Ovary (tissue), 9 donors: ENCODE measurements around the gene SAXO1. TPM values are rescaled to one million over a fixed set of nuclear protein-coding genes. Genes with fewer than 3 reads are reported as not detected.
"Not testable (repeated sequence)": the region's sequence is repeated elsewhere in the genome, so short reads cannot be mapped to it uniquely, and the experiment has no call there.

ENCODE experiments used
- DNase-seq, 5 donors: peaks; one replicate each; pipeline ENCODE4 v3.0.0-alpha.2; 2019 to 2020
- H3K27ac ChIP-seq, 2 donors: fragments of 200-600 bp; one replicate each; pipeline versions ENCODE4 v1.5.1 to v1.8.0; 2019 to 2022
- H3K27me3 ChIP-seq: fragments of 200-600 bp; one replicate; pipeline ENCODE4 v1.8.0; 2022
- H3K36me3 ChIP-seq: fragments of 200-600 bp; sonication (generic); one replicate; pipeline ENCODE4 v1.5.1; 2019
- H3K4me1 ChIP-seq: one replicate; pipeline ENCODE4 v1.8.1; 2013; ENCODE audit warnings: mild to moderate bottlenecking, moderate library complexity; ENCODE audit not compliant: insufficient read depth
- H3K4me3 ChIP-seq: fragments of 200-600 bp; sonication (generic); one replicate; pipeline ENCODE4 v1.5.1; 2017
- H3K9me3 ChIP-seq, 2 donors: fragments of 200-600 bp in 1 of 2; sonication (generic) in 1 of 2; one replicate each; pipeline versions ENCODE4 v1.5.1 to v1.8.1; 2013 to 2019; ENCODE audit warnings: mild to moderate bottlenecking in 1 of 2, moderate library complexity in 1 of 2
- EP300 ChIP-seq: sonication (generic); formaldehyde crosslinking; IDR thresholded peaks from one replicate; pipeline ENCODE4 v1.6.1; 2017; ENCODE audit warnings: antibody characterized with exemption
- POLR2A ChIP-seq: fragments of 450-650 bp; IDR thresholded peaks from one replicate; pipeline ENCODE4 v1.6.1; 2017; ENCODE audit warnings: antibody characterized with exemption, mild to moderate bottlenecking, moderate library complexity
- WGBS, 3 donors: extraction: QIAGEN DNeasy Blood & Tissue Kit in 1 of 3; methylation state at CpG; one replicate each; pipeline versions ENCODE4 v1.1.5 to v1.1.7; 2013 to 2017; 5-methylcytosine and 5-hydroxymethylcytosine counted together
- intact Hi-C, 4 donors: fragments of 100-400 bp; cut with DNase I; formaldehyde crosslinking; loops; one replicate each; pipeline versions ENCODE4 v1.11.0 to v1.15.1; 2022 to 2023
- polyA plus RNA-seq, 2 donors: library from polyadenylated mRNA; stranded (reverse); fragments of 200-250 nt in 1 of 2; fragments of 350-450 nt in 1 of 2; fragmentation: Illumina TruSeq in 1 of 2; extraction: RNeasy Lipid Tissue Mini Kit (QIAGEN cat#74804) in 1 of 2; gene quantifications; one replicate each; pipeline ENCODE4 v1.2.3, GENCODE V29; 2013 to 2014
- total RNA-seq, 7 donors: library from RNA; depleted of rRNA in 2 of 7; stranded (reverse); fragments of >200 nt in 2 of 7; fragmentation: NEBNext Ultra II Directional in 3 of 7; extraction: Animal tissue kit (Norgen Biotek cat#: 25700) in 3 of 7; gene quantifications; one replicate each; pipeline versions ENCODE4 v1.1.0 to v1.2.4, GENCODE V29; 2016 to 2023
- TF ChIP-seq, protein P1 (sequence below), 3 donors: fragments of 450-650 bp in 2 of 3; fragments of 200-600 bp in 1 of 3; IDR thresholded peaks; one replicate each; pipeline versions ENCODE4 v1.5.1 to v1.8.0; 2016 to 2022; ENCODE audit warnings: antibody characterized with exemption in 3 of 3, mild to moderate bottlenecking in 1 of 3
- donor health status: DM: no; HTN: no; CAD: no; lungs with moderate emphysema.
- donor health status: DM: no; HTN: no; CAD: no.
- donor health status: Bipolar disorder and iron deficiency.
- donor health status: DM: yes; HTN: yes; CAD: no.
- donor health status: DM: no; HTN: no; CAD: no.
- donor health status: DM: yes; HTN: yes; CAD: no.

SAXO1 gene
- total and polyA plus RNA-seq, 9 donors = 0.04 to 0.47 (median 0.11) TPM; not detected in 1

DNA sequence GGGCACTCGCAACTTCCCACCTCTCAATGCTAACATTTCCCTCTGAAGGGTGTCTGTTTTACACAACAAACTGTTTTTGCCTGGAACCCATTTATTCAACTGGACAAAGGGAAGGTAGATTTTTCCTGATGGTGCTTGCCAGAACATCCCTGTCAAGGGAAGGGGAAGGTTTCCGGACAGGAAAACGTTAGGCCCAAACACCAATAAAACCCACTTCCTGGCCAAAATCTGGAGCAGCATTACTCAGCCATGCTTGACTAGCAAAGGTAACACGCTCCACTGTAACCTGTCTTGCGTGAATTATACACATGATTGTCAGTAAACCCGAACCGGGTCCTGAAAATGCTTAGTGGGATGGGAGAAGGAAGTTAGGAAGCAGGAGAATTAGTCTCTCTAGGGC is 90.2 kb downstream of the SAXO1 start:
- Histone ChIP-seq H3K4me3 (no peak overlapping the region), H3K9me3 (no peaks in the 10 kb centered on the region), H3K27ac (no peak overlapping the region), H3K36me3 (no peaks in the 10 kb centered on the region), H3K27me3 (no peaks in the 10 kb centered on the region), H3K4me1 (no peaks in the 10 kb centered on the region)
- no peak for TF ChIP-seq EP300
- no peak for TF ChIP-seq POLR2A
- 71 to 78% (median 75%) methylated on average over 7 of the region's 7 CpGs for WGBS, 3 donors
- intact Hi-C loops = no loop called here
- DNase-seq = no peak

GRCh38 chr9:18941060-18941740 is 91.8 kb downstream of the SAXO1 start:
- no peak for DNase-seq
- Histone ChIP-seq H3K36me3 (no peaks in the 10 kb centered on the region), H3K4me1 (no peaks in the 10 kb centered on the region), H3K9me3 (no peaks in the 10 kb centered on the region), H3K27me3 (no peaks in the 10 kb centered on the region), H3K4me3 (no peak overlapping the region), H3K27ac (no peak overlapping the region)
- 89 to 92% (median 90%) methylated on average over 8 of the region's 8 CpGs for WGBS, 3 donors
- intact Hi-C loops = no loop called here
- TF ChIP-seq EP300 = no peak
- TF ChIP-seq, protein P1, sequence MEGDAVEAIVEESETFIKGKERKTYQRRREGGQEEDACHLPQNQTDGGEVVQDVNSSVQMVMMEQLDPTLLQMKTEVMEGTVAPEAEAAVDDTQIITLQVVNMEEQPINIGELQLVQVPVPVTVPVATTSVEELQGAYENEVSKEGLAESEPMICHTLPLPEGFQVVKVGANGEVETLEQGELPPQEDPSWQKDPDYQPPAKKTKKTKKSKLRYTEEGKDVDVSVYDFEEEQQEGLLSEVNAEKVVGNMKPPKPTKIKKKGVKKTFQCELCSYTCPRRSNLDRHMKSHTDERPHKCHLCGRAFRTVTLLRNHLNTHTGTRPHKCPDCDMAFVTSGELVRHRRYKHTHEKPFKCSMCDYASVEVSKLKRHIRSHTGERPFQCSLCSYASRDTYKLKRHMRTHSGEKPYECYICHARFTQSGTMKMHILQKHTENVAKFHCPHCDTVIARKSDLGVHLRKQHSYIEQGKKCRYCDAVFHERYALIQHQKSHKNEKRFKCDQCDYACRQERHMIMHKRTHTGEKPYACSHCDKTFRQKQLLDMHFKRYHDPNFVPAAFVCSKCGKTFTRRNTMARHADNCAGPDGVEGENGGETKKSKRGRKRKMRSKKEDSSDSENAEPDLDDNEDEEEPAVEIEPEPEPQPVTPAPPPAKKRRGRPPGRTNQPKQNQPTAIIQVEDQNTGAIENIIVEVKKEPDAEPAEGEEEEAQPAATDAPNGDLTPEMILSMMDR (IDR thresholded peaks at IDR 0.05) = no peak
- TF ChIP-seq POLR2A = no peak

DNA sequence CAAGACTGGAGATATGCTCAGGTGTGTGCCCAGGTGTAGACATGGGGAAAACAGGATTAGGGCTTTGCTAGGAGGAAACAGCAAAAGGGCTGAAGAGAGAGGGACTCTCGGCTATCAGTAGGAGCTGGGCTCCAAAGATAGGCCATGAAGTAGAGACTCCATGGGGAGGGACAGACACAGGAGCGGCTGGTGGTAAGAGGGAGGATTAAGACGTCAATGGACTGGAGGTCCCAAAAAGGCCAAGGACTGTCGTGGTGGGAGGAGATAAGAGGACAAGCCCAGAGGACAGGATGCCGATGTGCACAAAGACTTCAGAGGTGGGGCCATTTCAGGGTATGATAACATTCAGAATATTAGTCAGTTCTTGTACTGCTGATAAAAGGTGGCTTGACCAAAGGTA is 93.1 kb downstream of the SAXO1 start:
- DNase-seq = no peak
- H3K27me3 ChIP-seq = no peaks in the 10 kb centered on the region
- no peak overlapping the region for H3K4me3 ChIP-seq
- no peaks in the 10 kb centered on the region for H3K4me1 ChIP-seq
- no peaks in the 10 kb centered on the region for H3K36me3 ChIP-seq
- no peak overlapping the region for H3K27ac ChIP-seq
- no peaks in the 10 kb centered on the region for H3K9me3 ChIP-seq
- TF ChIP-seq EP300 (no peak), POLR2A (no peak)
- TF ChIP-seq, protein P1 (IDR thresholded peaks at IDR 0.05) = no peak
- WGBS, 3 donors = 57 to 69% (median 60%) methylated on average over 5 of the region's 5 CpGs
- intact Hi-C loops = no loop called here

DNA sequence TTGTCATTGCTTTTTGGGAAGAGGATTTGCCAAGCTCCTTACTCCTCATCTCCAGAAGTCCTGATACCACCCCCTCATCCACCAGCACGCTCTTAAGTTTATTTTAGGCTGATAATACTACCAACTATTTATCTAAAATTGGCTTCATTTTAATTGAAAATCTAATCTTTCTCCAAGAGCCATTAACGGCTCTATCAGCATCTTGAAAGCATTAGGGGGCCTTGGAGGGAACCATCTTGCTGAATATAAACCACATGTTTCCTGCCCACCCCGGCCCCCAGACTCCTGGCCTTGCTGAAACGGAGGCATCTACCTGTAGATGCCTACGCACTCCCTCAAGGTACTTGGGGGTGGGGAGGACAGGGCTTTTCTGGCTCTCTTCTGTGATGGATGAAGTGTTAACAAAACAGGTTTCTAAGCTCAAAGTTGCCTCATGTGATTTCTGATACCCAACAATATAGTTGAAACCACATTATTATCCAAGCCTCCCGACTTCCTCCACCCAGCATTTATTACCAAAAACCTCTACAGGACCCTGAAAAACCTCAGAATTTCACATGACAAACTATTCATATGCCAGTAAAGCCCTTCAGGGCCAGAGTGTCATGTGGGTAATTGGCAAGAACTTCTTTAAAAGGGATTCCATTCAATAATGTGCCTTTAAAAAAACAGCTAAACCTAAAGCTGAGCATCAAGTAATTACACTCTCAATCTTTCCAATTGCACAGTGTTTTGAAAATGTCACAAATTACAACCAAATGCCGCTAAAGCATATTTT is 96.7 kb downstream of the SAXO1 start:
- no peaks in the 10 kb centered on the region for H3K36me3 ChIP-seq
- intact Hi-C loops = no loop called here
- H3K4me1 ChIP-seq = no peaks in the 10 kb centered on the region
- WGBS, 3 donors = 51 to 65% (median 57%) methylated on average over 7 of the region's 7 CpGs
- no peaks in the 10 kb centered on the region for H3K27me3 ChIP-seq
- DNase-seq = no peak
- no peak for TF ChIP-seq EP300
- TF ChIP-seq, protein P1 (IDR thresholded peaks at IDR 0.05) = no peak
- no peak for TF ChIP-seq POLR2A
- no peaks in the 10 kb centered on the region for H3K9me3 ChIP-seq
- no peak overlapping the region for H3K4me3 ChIP-seq
- H3K27ac ChIP-seq = no peak overlapping the region

- DNase-seq = no peak
- intact Hi-C loops = no loop called here
- H3K4me1 ChIP-seq = no peaks in the 10 kb centered on the region
- 62 to 84% (median 67%) methylated on average over 2 of the region's 2 CpGs for WGBS, 3 donors
- TF ChIP-seq EP300 (no peak), POLR2A (no peak)
- TF ChIP-seq, protein P1 (IDR thresholded peaks at IDR 0.05) = no peak
- H3K4me3 ChIP-seq = no peak overlapping the region
- no peaks in the 10 kb centered on the region for H3K36me3 ChIP-seq
- no peaks in the 10 kb centered on the region for H3K9me3 ChIP-seq
- no peaks in the 10 kb centered on the region for H3K27me3 ChIP-seq
- no peak overlapping the region for H3K27ac ChIP-seq
Observed at GRCh38 chr9:18935541-18935940, 97.5 kb downstream of the SAXO1 start.

GRCh38 chr9:18930611-18931010 is 102.4 kb downstream of the SAXO1 start:
- H3K4me1 ChIP-seq, H3K27ac ChIP-seq, H3K27me3 ChIP-seq, H3K36me3 ChIP-seq, intact Hi-C loops, DNase-seq, H3K9me3 ChIP-seq, H3K4me3 ChIP-seq: not testable (repeated sequence)
- 86 to 87% (median 87%) methylated on average over 13 of the region's 13 CpGs for WGBS, 3 donors
